ENCODE measurements around the gene MYL5. TPM values are rescaled to one million over a fixed set of nuclear protein-coding genes. Genes with fewer than 3 reads are reported as not detected.

MYL5 gene
- total and polyA plus RNA-seq, 2 donors (not counting 1 experiment from before 2014, with no cell fraction given), result 9.6 to 14.4 TPM

DNA sequence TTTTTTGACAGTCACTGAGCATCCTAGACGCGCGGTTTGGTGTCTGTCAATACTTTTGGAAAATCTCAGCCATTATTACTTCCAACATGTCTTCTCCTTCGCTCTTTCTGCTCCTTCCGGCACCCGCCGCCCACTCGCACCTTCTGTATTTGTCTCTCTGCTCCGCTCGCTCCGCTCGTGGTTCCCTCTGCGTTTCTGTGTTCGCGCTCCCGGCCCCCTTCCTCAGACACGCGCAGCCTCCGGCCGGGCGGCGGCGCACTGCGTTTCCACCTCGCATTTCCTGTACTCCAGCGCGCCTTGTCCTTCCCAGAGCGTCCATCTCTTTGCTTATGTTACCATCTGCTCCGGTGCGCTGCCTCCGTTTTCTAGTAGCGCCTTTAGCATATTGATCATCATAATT, 27.9 kb upstream of the MYL5 start:
- Histone ChIP-seq H3K27ac (ENCODE audit: insufficient read depth, low read length) (no peak overlapping the region), H3K79me2 (ENCODE audit: control insufficient read depth, insufficient read depth, low read length) (no peaks in the 10 kb centered on the region), H2AFZ (ENCODE audit: low read length) (no peak overlapping the region), H3K27me3 (ENCODE audit: control insufficient read depth, insufficient read depth, low read length) (peaks cover 1% of the 10 kb centered on the region), H3K9ac (ENCODE audit: insufficient read depth, low read length) (no peak overlapping the region), H3K4me1 (ENCODE audit: control insufficient read depth, extremely low read depth, insufficient read depth, low read length) (no peaks in the 10 kb centered on the region), H3K36me3 (ENCODE audit: control insufficient read depth, insufficient read depth, low read length) (no peaks in the 10 kb centered on the region), H3K9me3 (ENCODE audit: control insufficient read depth, insufficient read depth, low read depth, low read length) (no peaks in the 10 kb centered on the region), H3K4me3 (replicated peaks in 1 of 4; ENCODE audit: control extremely low read depth in 1 of 4, insufficient read depth in 1 of 4, low read depth in 3 of 4, low read length in 4 of 4) (no peak overlapping the region), H4K20me1 (ENCODE audit: control insufficient read depth, extremely low read depth, insufficient read depth, low read length) (no peaks in the 10 kb centered on the region), H3K4me2 (ENCODE audit: extremely low read depth, insufficient read depth, low read length) (no peak overlapping the region)
- TF ChIP-seq, protein P1, sequence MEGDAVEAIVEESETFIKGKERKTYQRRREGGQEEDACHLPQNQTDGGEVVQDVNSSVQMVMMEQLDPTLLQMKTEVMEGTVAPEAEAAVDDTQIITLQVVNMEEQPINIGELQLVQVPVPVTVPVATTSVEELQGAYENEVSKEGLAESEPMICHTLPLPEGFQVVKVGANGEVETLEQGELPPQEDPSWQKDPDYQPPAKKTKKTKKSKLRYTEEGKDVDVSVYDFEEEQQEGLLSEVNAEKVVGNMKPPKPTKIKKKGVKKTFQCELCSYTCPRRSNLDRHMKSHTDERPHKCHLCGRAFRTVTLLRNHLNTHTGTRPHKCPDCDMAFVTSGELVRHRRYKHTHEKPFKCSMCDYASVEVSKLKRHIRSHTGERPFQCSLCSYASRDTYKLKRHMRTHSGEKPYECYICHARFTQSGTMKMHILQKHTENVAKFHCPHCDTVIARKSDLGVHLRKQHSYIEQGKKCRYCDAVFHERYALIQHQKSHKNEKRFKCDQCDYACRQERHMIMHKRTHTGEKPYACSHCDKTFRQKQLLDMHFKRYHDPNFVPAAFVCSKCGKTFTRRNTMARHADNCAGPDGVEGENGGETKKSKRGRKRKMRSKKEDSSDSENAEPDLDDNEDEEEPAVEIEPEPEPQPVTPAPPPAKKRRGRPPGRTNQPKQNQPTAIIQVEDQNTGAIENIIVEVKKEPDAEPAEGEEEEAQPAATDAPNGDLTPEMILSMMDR (conservative IDR thresholded peaks at IDR 0.05 in 1 of 2, IDR thresholded peaks at IDR 0.05 in 1 of 2; ENCODE audit: low read depth in 1 of 2, low read length in 2 of 2), result no peak
- no peak for TF ChIP-seq EZH2 (IDR thresholded peaks at IDR 0.05; ENCODE audit: low read length, missing control alignments)
- DNase-seq (ENCODE audit: low read depth in 2 of 2), result no peak

DNA sequence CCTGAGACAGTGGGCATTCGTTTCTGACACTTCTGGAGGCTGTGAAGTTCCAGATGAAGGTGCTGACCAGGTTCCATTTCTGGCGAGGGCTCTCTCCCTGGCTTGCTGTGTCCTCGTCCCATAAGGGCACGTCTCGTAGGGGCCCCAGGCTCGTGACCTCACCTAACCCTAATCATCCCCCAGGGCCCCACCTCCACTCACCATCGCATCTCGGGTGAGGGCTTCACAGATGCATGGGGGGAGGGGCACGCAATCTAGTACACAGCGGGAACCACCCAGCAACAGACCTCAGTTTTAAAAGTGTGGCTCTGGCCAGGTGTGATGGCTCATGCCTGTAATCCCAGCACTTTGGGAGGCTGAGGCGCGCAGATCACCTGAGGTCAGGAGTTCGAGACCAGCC, 26.9 kb upstream of the MYL5 start:
- no peaks in the 10 kb centered on the region for H3K36me3 ChIP-seq (ENCODE audit: control insufficient read depth, insufficient read depth, low read length)
- no peak overlapping the region for H3K4me2 ChIP-seq (ENCODE audit: extremely low read depth, insufficient read depth, low read length)
- no peak for DNase-seq (ENCODE audit: low read depth in 2 of 2)
- no peak overlapping the region for H3K4me3 ChIP-seq (replicated peaks in 1 of 4; ENCODE audit: control extremely low read depth in 1 of 4, insufficient read depth in 1 of 4, low read depth in 3 of 4, low read length in 4 of 4)
- TF ChIP-seq EZH2 (IDR thresholded peaks at IDR 0.05; ENCODE audit: low read length, missing control alignments), result no peak
- TF ChIP-seq, protein P1 (conservative IDR thresholded peaks at IDR 0.05 in 1 of 2, IDR thresholded peaks at IDR 0.05 in 1 of 2; ENCODE audit: low read depth in 1 of 2, low read length in 2 of 2), result no peak
- no peak overlapping the region for H2AFZ ChIP-seq (ENCODE audit: low read length)
- H4K20me1 ChIP-seq (ENCODE audit: control insufficient read depth, extremely low read depth, insufficient read depth, low read length), result no peaks in the 10 kb centered on the region
- peaks cover 4% of the 10 kb centered on the region for H3K27me3 ChIP-seq (ENCODE audit: control insufficient read depth, insufficient read depth, low read length)
- no peak overlapping the region for H3K9ac ChIP-seq (ENCODE audit: insufficient read depth, low read length)
- no peaks in the 10 kb centered on the region for H3K4me1 ChIP-seq (ENCODE audit: control insufficient read depth, extremely low read depth, insufficient read depth, low read length)
- no peaks in the 10 kb centered on the region for H3K9me3 ChIP-seq (ENCODE audit: control insufficient read depth, insufficient read depth, low read depth, low read length)
- H3K79me2 ChIP-seq (ENCODE audit: control insufficient read depth, insufficient read depth, low read length), result no peaks in the 10 kb centered on the region
- H3K27ac ChIP-seq (ENCODE audit: insufficient read depth, low read length), result no peak overlapping the region

DNA sequence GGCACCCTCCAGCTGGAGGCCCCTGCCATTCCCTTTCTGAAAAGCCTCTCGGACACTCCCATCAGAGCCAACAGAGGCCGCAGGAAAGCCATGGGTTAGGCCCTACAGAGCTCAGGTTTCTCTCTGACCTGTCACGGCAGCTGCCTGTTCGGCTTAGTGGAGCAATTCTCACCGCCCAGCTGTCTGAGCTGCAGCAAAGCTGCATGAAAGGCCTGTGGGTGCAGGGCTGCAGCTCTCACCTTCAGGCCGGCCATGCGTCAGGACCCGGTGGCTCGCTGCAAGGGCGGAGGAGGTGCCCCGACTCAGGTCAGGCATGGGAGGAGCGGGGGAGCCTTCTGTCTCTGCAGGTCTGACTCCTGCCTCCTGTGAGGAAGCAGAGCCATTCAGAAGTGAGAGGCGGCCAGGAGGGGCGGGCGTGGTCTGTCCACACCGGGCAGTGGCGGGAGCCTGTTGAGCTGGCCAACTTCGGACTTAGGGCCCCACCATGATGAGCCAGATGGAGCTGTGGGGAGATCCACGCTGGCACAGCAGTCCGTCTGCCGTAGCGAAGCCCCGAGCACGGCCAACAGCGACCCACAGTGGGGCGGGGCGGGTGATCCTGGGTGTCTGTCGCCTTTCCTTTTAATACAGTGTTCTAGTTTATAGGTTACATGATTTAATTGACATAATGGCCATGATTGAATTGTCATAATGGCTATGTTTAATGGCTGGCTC, 25.6 kb upstream of the MYL5 start:
- Histone ChIP-seq H3K27me3 (ENCODE audit: control insufficient read depth, insufficient read depth, low read length) (peaks cover 4% of the 10 kb centered on the region), H3K27ac (ENCODE audit: insufficient read depth, low read length) (no peak overlapping the region), H3K79me2 (ENCODE audit: control insufficient read depth, insufficient read depth, low read length) (no peaks in the 10 kb centered on the region), H3K4me1 (ENCODE audit: control insufficient read depth, extremely low read depth, insufficient read depth, low read length) (no peaks in the 10 kb centered on the region), H3K36me3 (ENCODE audit: control insufficient read depth, insufficient read depth, low read length) (no peaks in the 10 kb centered on the region), H3K9me3 (ENCODE audit: control insufficient read depth, insufficient read depth, low read depth, low read length) (no peaks in the 10 kb centered on the region), H2AFZ (ENCODE audit: low read length) (no peak overlapping the region), H3K4me3 (replicated peaks in 1 of 4; ENCODE audit: control extremely low read depth in 1 of 4, insufficient read depth in 1 of 4, low read depth in 3 of 4, low read length in 4 of 4) (no peak overlapping the region), H3K9ac (ENCODE audit: insufficient read depth, low read length) (no peak overlapping the region), H4K20me1 (ENCODE audit: control insufficient read depth, extremely low read depth, insufficient read depth, low read length) (no peaks in the 10 kb centered on the region), H3K4me2 (ENCODE audit: extremely low read depth, insufficient read depth, low read length) (no peak overlapping the region)
- DNase-seq (ENCODE audit: low read depth in 2 of 2), result no peak
- TF ChIP-seq, protein P1 (conservative IDR thresholded peaks at IDR 0.05 in 1 of 2, IDR thresholded peaks at IDR 0.05 in 1 of 2; ENCODE audit: low read depth in 1 of 2, low read length in 2 of 2), result no peak
- TF ChIP-seq EZH2 (IDR thresholded peaks at IDR 0.05; ENCODE audit: low read length, missing control alignments), result no peak
